22Rv1 (cell line): ENCODE results near the gene MYRIP.

Experiments used
- CTCF ChIP-seq: fragments of 450-650 bp; IDR thresholded peaks from 2 replicates; pipeline ENCODE4 v1.5.1; 2017; ENCODE audit warnings: mild to moderate bottlenecking
- ZFX ChIP-seq: fragments of 450-650 bp; IDR thresholded peaks from 2 replicates; pipeline ENCODE4 v1.6.1; 2017; ENCODE audit warnings: antibody characterized with exemption, borderline replicate concordance

- TF ChIP-seq CTCF (no peak), ZFX (no peak)
Measured at GRCh38 chr3:40079203-40079846, 269.9 kb downstream of the MYRIP start.
